HG03066 (cell line): ENCODE measurements around the gene CAMTA1.
"Not testable (repeated sequence)": the region's sequence is repeated elsewhere in the genome, so short reads cannot be mapped to it uniquely, and the experiment has no call there.

Source experiments
- ATAC-seq: cut with Tn5 transposase; IDR thresholded peaks from one replicate; pipeline ENCODE4 v1.9.1; 2021; ENCODE audit warnings: low read depth; ENCODE audit not compliant: unreplicated experiment

CAMTA1 gene

GRCh38 chr1:6845786-6846185 is 60.5 kb downstream of the CAMTA1 start:
- ATAC-seq = not testable (repeated sequence)

GRCh38 chr1:6848816-6849215 is 63.6 kb downstream of the CAMTA1 start:
- ATAC-seq = no peak

- no peak for ATAC-seq
Measured at GRCh38 chr1:6850537-6850936, 65.3 kb downstream of the CAMTA1 start.

- no peak for ATAC-seq
Measured at GRCh38 chr1:6852136-6852890, 67.1 kb downstream of the CAMTA1 start.

- no peak for ATAC-seq
Measured at GRCh38 chr1:6854166-6854565, 68.9 kb downstream of the CAMTA1 start.

GRCh38 chr1:6857831-6858230 is 72.6 kb downstream of the CAMTA1 start:
- no peak for ATAC-seq

- no peak for ATAC-seq
Measured at GRCh38 chr1:6858596-6858995, 73.3 kb downstream of the CAMTA1 start.

GRCh38 chr1:6859415-6860343 is 74.4 kb downstream of the CAMTA1 start:
- ATAC-seq = no peak

GRCh38 chr1:6860401-6860800 is 75.1 kb downstream of the CAMTA1 start:
- ATAC-seq = no peak

- ATAC-seq = no peak
Measured at GRCh38 chr1:6861075-6861724, 75.9 kb downstream of the CAMTA1 start.

- ATAC-seq = no peak
Measured at GRCh38 chr1:6862906-6863305, 77.7 kb downstream of the CAMTA1 start.

- no peak for ATAC-seq
Measured at GRCh38 chr1:6864166-6864565, 78.9 kb downstream of the CAMTA1 start.

GRCh38 chr1:6866825-6867224 is 81.6 kb downstream of the CAMTA1 start:
- no peak for ATAC-seq

- no peak for ATAC-seq
Measured at GRCh38 chr1:6867321-6867720, 82.1 kb downstream of the CAMTA1 start.

- ATAC-seq = no peak
Measured at GRCh38 chr1:6867729-6868659, 82.7 kb downstream of the CAMTA1 start.

GRCh38 chr1:6868660-6869380 is 83.6 kb downstream of the CAMTA1 start:
- no peak for ATAC-seq

- ATAC-seq = no peak
Measured at GRCh38 chr1:6869545-6869944, 84.3 kb downstream of the CAMTA1 start.

GRCh38 chr1:6870086-6870485 is 84.8 kb downstream of the CAMTA1 start:
- no peak for ATAC-seq

- no peak for ATAC-seq
Measured at GRCh38 chr1:6870571-6870970, 85.3 kb downstream of the CAMTA1 start.
